ENCODE data around the gene MYPOP. TPM values are rescaled to one million over a fixed set of nuclear protein-coding genes. Genes with fewer than 3 reads are reported as not detected.

Gene MYPOP
- total and polyA plus RNA-seq, 2 of the 13 experiments (the other 11 are each of a cell fraction or from before 2014, with no cell fraction given) = 2.3 to 2.7 TPM

DNA sequence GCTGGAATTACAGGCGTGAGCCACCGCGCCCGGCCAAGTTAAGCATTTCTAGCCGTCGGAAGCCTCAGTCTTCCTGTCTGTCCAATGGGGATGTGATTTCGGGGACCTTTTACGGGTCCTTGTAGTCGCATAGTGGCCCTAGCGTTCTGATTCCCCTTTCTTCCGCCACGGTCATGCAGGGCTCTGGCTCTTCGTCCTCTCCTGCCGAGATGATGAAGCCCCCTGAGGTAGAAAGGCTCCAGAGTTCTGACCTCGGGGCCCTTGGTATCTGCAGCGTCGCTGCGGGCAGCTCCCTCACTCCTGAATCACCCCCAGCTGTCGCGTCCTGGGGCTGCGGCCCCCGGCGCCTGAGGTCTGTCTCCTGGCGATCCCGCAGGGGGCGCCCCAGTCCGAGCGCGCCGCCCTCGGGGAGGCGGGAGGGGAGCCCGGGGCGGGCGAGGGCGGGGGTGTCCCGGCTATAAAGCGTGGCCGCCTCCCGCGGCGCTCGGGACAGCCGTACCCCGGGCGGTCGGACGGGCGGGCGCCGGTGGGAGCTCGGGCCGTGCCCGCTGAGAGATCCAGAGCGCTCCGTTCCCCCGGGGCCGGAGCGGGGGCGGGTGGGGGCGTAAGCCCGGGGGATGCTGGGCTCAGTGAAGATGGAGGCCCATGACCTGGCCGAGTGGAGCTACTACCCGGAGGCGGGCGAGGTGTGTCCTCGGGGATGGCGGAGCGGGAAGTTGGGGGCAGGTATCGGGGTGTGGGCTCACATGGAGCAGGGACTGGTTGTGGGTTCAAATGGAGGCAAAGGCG lies 38.4 kb downstream of the MYPOP start, which contains the start of gene FOXA3 (continued):
- TF ChIP-seq SP1 (IDR thresholded peaks at IDR 0.05) = no peak
- TF ChIP-seq SP1 (CRISPR knock-in tag; IDR thresholded peaks at IDR 0.05) = 0 out of 2 replicates have a peak, but pooled peaks have one; percentile 42
- TF ChIP-seq, protein P1, sequence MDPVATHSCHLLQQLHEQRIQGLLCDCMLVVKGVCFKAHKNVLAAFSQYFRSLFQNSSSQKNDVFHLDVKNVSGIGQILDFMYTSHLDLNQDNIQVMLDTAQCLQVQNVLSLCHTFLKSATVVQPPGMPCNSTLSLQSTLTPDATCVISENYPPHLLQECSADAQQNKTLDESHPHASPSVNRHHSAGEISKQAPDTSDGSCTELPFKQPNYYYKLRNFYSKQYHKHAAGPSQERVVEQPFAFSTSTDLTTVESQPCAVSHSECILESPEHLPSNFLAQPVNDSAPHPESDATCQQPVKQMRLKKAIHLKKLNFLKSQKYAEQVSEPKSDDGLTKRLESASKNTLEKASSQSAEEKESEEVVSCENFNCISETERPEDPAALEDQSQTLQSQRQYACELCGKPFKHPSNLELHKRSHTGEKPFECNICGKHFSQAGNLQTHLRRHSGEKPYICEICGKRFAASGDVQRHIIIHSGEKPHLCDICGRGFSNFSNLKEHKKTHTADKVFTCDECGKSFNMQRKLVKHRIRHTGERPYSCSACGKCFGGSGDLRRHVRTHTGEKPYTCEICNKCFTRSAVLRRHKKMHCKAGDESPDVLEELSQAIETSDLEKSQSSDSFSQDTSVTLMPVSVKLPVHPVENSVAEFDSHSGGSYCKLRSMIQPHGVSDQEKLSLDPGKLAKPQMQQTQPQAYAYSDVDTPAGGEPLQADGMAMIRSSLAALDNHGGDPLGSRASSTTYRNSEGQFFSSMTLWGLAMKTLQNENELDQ (CRISPR knock-in tag; IDR thresholded peaks at IDR 0.05; ENCODE audit: borderline replicate concordance) = no peak
- no peak for TF ChIP-seq ZFP1 (CRISPR knock-in tag; IDR thresholded peaks at IDR 0.05)
- no peak for TF ChIP-seq ZBTB21 (CRISPR knock-in tag; IDR thresholded peaks at IDR 0.05)
- TF ChIP-seq ZBTB1 (CRISPR knock-in tag; IDR thresholded peaks at IDR 0.05; ENCODE audit: borderline replicate concordance) = no peak
- TF ChIP-seq, protein P2, sequence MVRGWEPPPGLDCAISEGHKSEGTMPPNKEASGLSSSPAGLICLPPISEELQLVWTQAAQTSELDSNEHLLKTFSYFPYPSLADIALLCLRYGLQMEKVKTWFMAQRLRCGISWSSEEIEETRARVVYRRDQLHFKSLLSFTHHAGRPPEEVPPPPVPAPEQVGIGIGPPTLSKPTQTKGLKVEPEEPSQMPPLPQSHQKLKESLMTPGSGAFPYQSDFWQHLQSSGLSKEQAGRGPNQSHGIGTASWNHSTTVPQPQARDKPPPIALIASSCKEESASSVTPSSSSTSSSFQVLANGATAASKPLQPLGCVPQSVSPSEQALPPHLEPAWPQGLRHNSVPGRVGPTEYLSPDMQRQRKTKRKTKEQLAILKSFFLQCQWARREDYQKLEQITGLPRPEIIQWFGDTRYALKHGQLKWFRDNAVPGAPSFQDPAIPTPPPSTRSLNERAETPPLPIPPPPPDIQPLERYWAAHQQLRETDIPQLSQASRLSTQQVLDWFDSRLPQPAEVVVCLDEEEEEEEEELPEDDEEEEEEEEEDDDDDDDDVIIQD (CRISPR knock-in tag; IDR thresholded peaks at IDR 0.05; ENCODE audit: low read depth) = peak; percentile 50; the same call in 1 of the 2 replicates
- TF ChIP-seq, protein P3, sequence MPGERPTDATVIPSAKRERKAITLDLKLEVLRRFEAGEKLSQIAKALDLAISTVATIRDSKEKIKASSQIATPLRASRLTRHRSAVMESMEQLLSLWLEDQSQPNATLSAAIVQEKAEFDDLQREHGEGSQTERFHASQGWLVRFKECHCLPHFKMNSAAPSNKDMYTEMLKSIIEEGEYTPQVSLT (CRISPR knock-in tag; IDR thresholded peaks at IDR 0.05; ENCODE audit: borderline replicate concordance, low read depth) = no peak
- TF ChIP-seq MBD4 (IDR thresholded peaks at IDR 0.05; ENCODE audit: borderline replicate concordance, low read length) = no peak
- no peak for TF ChIP-seq NFIC (IDR thresholded peaks at IDR 0.05; ENCODE audit: low read length)
- no peak for TF ChIP-seq ZNF10 (CRISPR knock-in tag; IDR thresholded peaks at IDR 0.05; ENCODE audit: borderline replicate concordance, low read depth)
- no peak for TF ChIP-seq ZFP36L2 (CRISPR knock-in tag; IDR thresholded peaks at IDR 0.05)
- TF ChIP-seq TOE1 (CRISPR knock-in tag; IDR thresholded peaks at IDR 0.05) = no peak
- TF ChIP-seq POLR2G (IDR thresholded peaks at IDR 0.05; ENCODE audit: low read depth, low read length) = peak; percentile 90
- TF ChIP-seq, protein P4, sequence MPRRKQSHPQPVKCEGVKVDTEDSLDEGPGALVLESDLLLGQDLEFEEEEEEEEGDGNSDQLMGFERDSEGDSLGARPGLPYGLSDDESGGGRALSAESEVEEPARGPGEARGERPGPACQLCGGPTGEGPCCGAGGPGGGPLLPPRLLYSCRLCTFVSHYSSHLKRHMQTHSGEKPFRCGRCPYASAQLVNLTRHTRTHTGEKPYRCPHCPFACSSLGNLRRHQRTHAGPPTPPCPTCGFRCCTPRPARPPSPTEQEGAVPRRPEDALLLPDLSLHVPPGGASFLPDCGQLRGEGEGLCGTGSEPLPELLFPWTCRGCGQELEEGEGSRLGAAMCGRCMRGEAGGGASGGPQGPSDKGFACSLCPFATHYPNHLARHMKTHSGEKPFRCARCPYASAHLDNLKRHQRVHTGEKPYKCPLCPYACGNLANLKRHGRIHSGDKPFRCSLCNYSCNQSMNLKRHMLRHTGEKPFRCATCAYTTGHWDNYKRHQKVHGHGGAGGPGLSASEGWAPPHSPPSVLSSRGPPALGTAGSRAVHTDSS (CRISPR knock-in tag; conservative IDR thresholded peaks at IDR 0.05) = no peak
- TF ChIP-seq ZNF547 (CRISPR knock-in tag; IDR thresholded peaks at IDR 0.05) = no peak; the same call in 1 of the 2 replicates
- TF ChIP-seq, protein P5, sequence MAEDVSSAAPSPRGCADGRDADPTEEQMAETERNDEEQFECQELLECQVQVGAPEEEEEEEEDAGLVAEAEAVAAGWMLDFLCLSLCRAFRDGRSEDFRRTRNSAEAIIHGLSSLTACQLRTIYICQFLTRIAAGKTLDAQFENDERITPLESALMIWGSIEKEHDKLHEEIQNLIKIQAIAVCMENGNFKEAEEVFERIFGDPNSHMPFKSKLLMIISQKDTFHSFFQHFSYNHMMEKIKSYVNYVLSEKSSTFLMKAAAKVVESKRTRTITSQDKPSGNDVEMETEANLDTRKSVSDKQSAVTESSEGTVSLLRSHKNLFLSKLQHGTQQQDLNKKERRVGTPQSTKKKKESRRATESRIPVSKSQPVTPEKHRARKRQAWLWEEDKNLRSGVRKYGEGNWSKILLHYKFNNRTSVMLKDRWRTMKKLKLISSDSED (CRISPR knock-in tag; IDR thresholded peaks at IDR 0.05) = no peak
- TF ChIP-seq SRSF1 (optimal IDR thresholded peaks at IDR 0.05; ENCODE audit: low read depth, low read length) = peak; percentile 95
- no peak for TF ChIP-seq CREM (IDR thresholded peaks at IDR 0.05)
- no peak for TF ChIP-seq CREM (CRISPR knock-in tag; IDR thresholded peaks at IDR 0.05)
- no peak for TF ChIP-seq ZBTB20 (CRISPR knock-in tag; IDR thresholded peaks at IDR 0.05; ENCODE audit: borderline replicate concordance, low read depth)
- no peak; the same call in 1 of the 2 replicates for TF ChIP-seq SMC3 (IDR thresholded peaks at IDR 0.05; ENCODE audit: low read length)
- TF ChIP-seq ARHGAP35 (CRISPR knock-in tag; IDR thresholded peaks at IDR 0.05; ENCODE audit: borderline replicate concordance) = peak; percentile 22; the same call in 1 of the 2 replicates
